WTC11 (cell line): ENCODE data around the gene PPP1R3E. TPM values are rescaled to one million over a fixed set of nuclear protein-coding genes. Genes with fewer than 3 reads are reported as not detected.
A peak's percentile ranks its signal among the peaks of the same experiment; 100 is the strongest.

ENCODE experiments used
- ATAC-seq: fragments of 200-7000 bp; cut with Tn5 transposase; 2 replicates; pipeline ENCODE4 v1.10.0; 2021; ENCODE audit warnings: mild to moderate bottlenecking, moderate library complexity
- CTCF ChIA-PET: fragments of 300-600 bp; sonication (Branson Sonifier 250); formaldehyde crosslinking; loops from one replicate; lab custom pipeline; 2021; ENCODE audit warnings: antibody characterized with exemption; lab: Charles Lee
- POLR2A ChIA-PET: fragments of 350-600 bp; sonication (Branson Sonifier 250); formaldehyde crosslinking; loops from one replicate; lab custom pipeline; 2021; ENCODE audit warnings: antibody characterized with exemption; lab: Charles Lee
- DNase-seq: peaks from one replicate; pipeline ENCODE4 v3.0.0; 2021; ENCODE audit warnings: low spot score
- H3K27ac Mint-ChIP-seq: 2 replicates; pipeline ENCODE4 v1.8.0; 2021; ENCODE audit warnings: mixed read lengths
- H3K27me3 Mint-ChIP-seq: 2 replicates; pipeline ENCODE4 v1.8.0; 2021; ENCODE audit warnings: low read depth, mild to moderate bottlenecking, moderate library complexity, mixed read lengths
- H3K36me3 Mint-ChIP-seq: 2 replicates; pipeline ENCODE4 v1.8.0; 2021; ENCODE audit warnings: mixed read lengths
- H3K4me1 Mint-ChIP-seq: 2 replicates; pipeline ENCODE4 v1.8.0; 2022; ENCODE audit warnings: mixed read lengths
- H3K4me3 Mint-ChIP-seq: 2 replicates; pipeline ENCODE4 v1.8.0; 2021; ENCODE audit warnings: mild to moderate bottlenecking, moderate library complexity, mixed read lengths
- H3K9me3 Mint-ChIP-seq: 2 replicates; pipeline ENCODE4 v1.8.0; 2021; ENCODE audit warnings: mixed read lengths
- ATF1 ChIP-seq: sonication (generic); formaldehyde crosslinking; IDR thresholded peaks from 2 replicates; pipeline ENCODE4 v1.8.1; 2023; ENCODE audit warnings: mild to moderate bottlenecking, moderate library complexity, missing genetic modification reagents
- CREB1 ChIP-seq: sonication (generic); formaldehyde crosslinking; IDR thresholded peaks from 2 replicates; pipeline ENCODE4 v1.8.0; 2023; ENCODE audit warnings: mild to moderate bottlenecking, missing genetic modification reagents
- FOXP1 ChIP-seq: sonication (generic); formaldehyde crosslinking; IDR thresholded peaks from 2 replicates; pipeline ENCODE4 v1.8.0; 2022; ENCODE audit warnings: missing genetic modification reagents, mild to moderate bottlenecking, moderate library complexity, borderline replicate concordance
- GABPB1 ChIP-seq: sonication (generic); formaldehyde crosslinking; IDR thresholded peaks from 2 replicates; pipeline ENCODE4 v1.8.1; 2023; ENCODE audit warnings: mild to moderate bottlenecking, missing genetic modification reagents
- GRHL2 ChIP-seq: fragments of 250-450 bp; sonication (Bioruptor Pico); IDR thresholded peaks from 2 replicates; pipeline ENCODE4 v1.8.0; 2022; ENCODE audit warnings: mild to moderate bottlenecking, moderate library complexity; ENCODE audit not compliant: insufficient replicate concordance, severe bottlenecking
- HMGA2 ChIP-seq: fragments of 250-450 bp; sonication (Bioruptor Pico); IDR thresholded peaks from 2 replicates; pipeline ENCODE4 v1.4.0; 2021; ENCODE audit warnings: mild to moderate bottlenecking, moderate library complexity
- HMGXB4 ChIP-seq: sonication (generic); formaldehyde crosslinking; IDR thresholded peaks from 2 replicates; pipeline ENCODE4 v1.8.1; 2023; ENCODE audit warnings: mild to moderate bottlenecking, moderate library complexity, missing genetic modification reagents
- MAX ChIP-seq: sonication (generic); formaldehyde crosslinking; IDR thresholded peaks from 2 replicates; pipeline ENCODE4 v1.8.0; 2022; ENCODE audit warnings: mild to moderate bottlenecking, missing genetic modification reagents
- MXD4 ChIP-seq: fragments of 250-450 bp; sonication (Bioruptor Pico); IDR thresholded peaks from 2 replicates; pipeline ENCODE4 v1.8.0; 2021; ENCODE audit warnings: mild to moderate bottlenecking, moderate library complexity, borderline replicate concordance
- NR1H2 ChIP-seq: sonication (generic); formaldehyde crosslinking; IDR thresholded peaks from 2 replicates; pipeline ENCODE4 v1.9.0; 2021; ENCODE audit warnings: mild to moderate bottlenecking, moderate library complexity, missing genetic modification reagents
- SMAD3 ChIP-seq: sonication (generic); formaldehyde crosslinking; IDR thresholded peaks from 2 replicates; pipeline ENCODE4 v1.8.0; 2022; ENCODE audit warnings: missing genetic modification reagents, mild to moderate bottlenecking, borderline replicate concordance
- TP53 ChIP-seq: sonication (generic); formaldehyde crosslinking; IDR thresholded peaks from 2 replicates; pipeline ENCODE4 v1.8.1; 2023; ENCODE audit warnings: mild to moderate bottlenecking, missing genetic modification reagents
- USF1 ChIP-seq: sonication (generic); formaldehyde crosslinking; IDR thresholded peaks from 2 replicates; pipeline ENCODE4 v1.8.0; 2022; ENCODE audit warnings: mild to moderate bottlenecking, missing genetic modification reagents
- ZMAT4 ChIP-seq: fragments of 250-450 bp; sonication (Bioruptor Pico); IDR thresholded peaks from 2 replicates; pipeline ENCODE4 v1.9.0; 2021; ENCODE audit warnings: mild to moderate bottlenecking
- ZNF219 ChIP-seq: sonication (generic); formaldehyde crosslinking; IDR thresholded peaks from 2 replicates; pipeline ENCODE4 v1.8.0; 2023; ENCODE audit warnings: missing genetic modification reagents, mild to moderate bottlenecking, borderline replicate concordance
- ZNF232 ChIP-seq: sonication (generic); formaldehyde crosslinking; IDR thresholded peaks from 2 replicates; pipeline ENCODE4 v1.8.0; 2022; ENCODE audit warnings: mild to moderate bottlenecking, missing genetic modification reagents
- ZNF263 ChIP-seq: sonication (generic); formaldehyde crosslinking; IDR thresholded peaks from 2 replicates; pipeline ENCODE4 v1.8.1; 2022; ENCODE audit warnings: low read depth, mild to moderate bottlenecking, moderate library complexity, missing genetic modification reagents
- ZNF317 ChIP-seq: sonication (generic); formaldehyde crosslinking; IDR thresholded peaks from 2 replicates; pipeline ENCODE4 v1.8.1; 2023; ENCODE audit warnings: low read depth, mild to moderate bottlenecking, moderate library complexity, missing genetic modification reagents, borderline replicate concordance
- total RNA-seq: library from RNA; stranded (reverse); gene quantifications from 3 replicates; pipeline ENCODE4 v1.2.3, GENCODE V29; 2021
- TF ChIP-seq, protein P1 (sequence below): sonication (generic); formaldehyde crosslinking; IDR thresholded peaks from 2 replicates; pipeline ENCODE4 v1.8.1; 2023; ENCODE audit warnings: mild to moderate bottlenecking, missing genetic modification reagents, borderline replicate concordance
- TF ChIP-seq, protein P2 (sequence below): fragments of 200-600 bp; IDR thresholded peaks from 2 replicates; pipeline ENCODE4 v1.8.0; 2022; ENCODE audit warnings: antibody characterized with exemption
- TF ChIP-seq, protein P3 (sequence below): sonication (generic); formaldehyde crosslinking; IDR thresholded peaks from 2 replicates; pipeline ENCODE4 v1.8.1; 2023; ENCODE audit warnings: mild to moderate bottlenecking, missing genetic modification reagents, moderate library complexity
- TF ChIP-seq, protein P4 (sequence below): fragments of 250-450 bp; sonication (Bioruptor Pico); IDR thresholded peaks from 2 replicates; pipeline ENCODE4 v2.1.2; 2022; ENCODE audit warnings: mild to moderate bottlenecking, moderate library complexity

Gene PPP1R3E
- total RNA-seq, 1 experiment from 2014 or later, result 7.4 TPM

- Mint-ChIP-seq H3K9me3 (no peaks in the 10 kb centered on the region), H3K27me3 (peaks cover 76% of the 10 kb centered on the region), H3K36me3 (peaks cover 5% of the 10 kb centered on the region), H3K4me1 (peaks cover 5% of the 10 kb centered on the region; the same call in 1 of the 2 replicates), H3K4me3 (peak overlapping the region; percentile 85), H3K27ac (no peak overlapping the region)
- TF ChIP-seq HMGXB4 (CRISPR knock-in tag) (no peak), ZNF263 (CRISPR knock-in tag) (no peak), HMGA2 (CRISPR knock-in tag) (no peak), GABPB1 (CRISPR knock-in tag) (no peak), SMAD3 (CRISPR knock-in tag) (no peak), ATF1 (no peak), USF1 (no peak), ZNF232 (CRISPR knock-in tag) (no peak), MAX (CRISPR knock-in tag) (no peak), CREB1 (no peak), ZNF317 (CRISPR knock-in tag) (no peak), GRHL2 (CRISPR knock-in tag) (no peak), NR1H2 (no peak), ZNF219 (no peak), MXD4 (CRISPR knock-in tag) (no peak)
- ATAC-seq (no peak), DNase-seq (no peak)
- CTCF ChIA-PET, result interaction anchor here (0.8 to 3.7 kb wide), 12 partner anchors 11 to 305 kb away, joined by 3 to 27 read pairs (median 10); partner anchors contain the start of genes CEBPE, CMTM5, HOMEZ and PABPN1
- POLR2A ChIA-PET, result interaction anchor here (0.6 to 2.7 kb wide), 3 partner anchors 14 to 335 kb away, joined by 4 to 18 read pairs (median 8); partner anchors contain the start of genes HOMEZ and PABPN1
Measured at GRCh38 chr14:23299986-23300686, 2.5 kb downstream of the PPP1R3E start.

GRCh38 chr14:23299211-23299957, 3.3 kb downstream of the PPP1R3E start:
- Mint-ChIP-seq H3K4me1 (peaks cover 10% of the 10 kb centered on the region), H3K4me3 (no peak overlapping the region), H3K27ac (no peak overlapping the region), H3K9me3 (no peaks in the 10 kb centered on the region), H3K36me3 (peaks cover 5% of the 10 kb centered on the region), H3K27me3 (peaks cover 83% of the 10 kb centered on the region)
- ChIA-PET CTCF (interaction anchor here (3.2 to 3.7 kb wide), 2 partner anchors 13 to 231 kb away, joined by 11 to 23 read pairs; partner anchors contain the start of gene HOMEZ), POLR2A (no interaction called here)
- DNase-seq (no peak), ATAC-seq (no peak)
- TF ChIP-seq NR1H2 (no peak), TP53 (CRISPR knock-in tag) (no peak), ZMAT4 (CRISPR knock-in tag) (no peak), GABPB1 (CRISPR knock-in tag) (no peak), FOXP1 (CRISPR knock-in tag) (no peak)
- TF ChIP-seq, protein P1, sequence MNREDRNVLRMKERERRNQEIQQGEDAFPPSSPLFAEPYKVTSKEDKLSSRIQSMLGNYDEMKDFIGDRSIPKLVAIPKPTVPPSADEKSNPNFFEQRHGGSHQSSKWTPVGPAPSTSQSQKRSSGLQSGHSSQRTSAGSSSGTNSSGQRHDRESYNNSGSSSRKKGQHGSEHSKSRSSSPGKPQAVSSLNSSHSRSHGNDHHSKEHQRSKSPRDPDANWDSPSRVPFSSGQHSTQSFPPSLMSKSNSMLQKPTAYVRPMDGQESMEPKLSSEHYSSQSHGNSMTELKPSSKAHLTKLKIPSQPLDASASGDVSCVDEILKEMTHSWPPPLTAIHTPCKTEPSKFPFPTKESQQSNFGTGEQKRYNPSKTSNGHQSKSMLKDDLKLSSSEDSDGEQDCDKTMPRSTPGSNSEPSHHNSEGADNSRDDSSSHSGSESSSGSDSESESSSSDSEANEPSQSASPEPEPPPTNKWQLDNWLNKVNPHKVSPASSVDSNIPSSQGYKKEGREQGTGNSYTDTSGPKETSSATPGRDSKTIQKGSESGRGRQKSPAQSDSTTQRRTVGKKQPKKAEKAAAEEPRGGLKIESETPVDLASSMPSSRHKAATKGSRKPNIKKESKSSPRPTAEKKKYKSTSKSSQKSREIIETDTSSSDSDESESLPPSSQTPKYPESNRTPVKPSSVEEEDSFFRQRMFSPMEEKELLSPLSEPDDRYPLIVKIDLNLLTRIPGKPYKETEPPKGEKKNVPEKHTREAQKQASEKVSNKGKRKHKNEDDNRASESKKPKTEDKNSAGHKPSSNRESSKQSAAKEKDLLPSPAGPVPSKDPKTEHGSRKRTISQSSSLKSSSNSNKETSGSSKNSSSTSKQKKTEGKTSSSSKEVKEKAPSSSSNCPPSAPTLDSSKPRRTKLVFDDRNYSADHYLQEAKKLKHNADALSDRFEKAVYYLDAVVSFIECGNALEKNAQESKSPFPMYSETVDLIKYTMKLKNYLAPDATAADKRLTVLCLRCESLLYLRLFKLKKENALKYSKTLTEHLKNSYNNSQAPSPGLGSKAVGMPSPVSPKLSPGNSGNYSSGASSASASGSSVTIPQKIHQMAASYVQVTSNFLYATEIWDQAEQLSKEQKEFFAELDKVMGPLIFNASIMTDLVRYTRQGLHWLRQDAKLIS (CRISPR knock-in tag), result no peak
- TF ChIP-seq, protein P2, sequence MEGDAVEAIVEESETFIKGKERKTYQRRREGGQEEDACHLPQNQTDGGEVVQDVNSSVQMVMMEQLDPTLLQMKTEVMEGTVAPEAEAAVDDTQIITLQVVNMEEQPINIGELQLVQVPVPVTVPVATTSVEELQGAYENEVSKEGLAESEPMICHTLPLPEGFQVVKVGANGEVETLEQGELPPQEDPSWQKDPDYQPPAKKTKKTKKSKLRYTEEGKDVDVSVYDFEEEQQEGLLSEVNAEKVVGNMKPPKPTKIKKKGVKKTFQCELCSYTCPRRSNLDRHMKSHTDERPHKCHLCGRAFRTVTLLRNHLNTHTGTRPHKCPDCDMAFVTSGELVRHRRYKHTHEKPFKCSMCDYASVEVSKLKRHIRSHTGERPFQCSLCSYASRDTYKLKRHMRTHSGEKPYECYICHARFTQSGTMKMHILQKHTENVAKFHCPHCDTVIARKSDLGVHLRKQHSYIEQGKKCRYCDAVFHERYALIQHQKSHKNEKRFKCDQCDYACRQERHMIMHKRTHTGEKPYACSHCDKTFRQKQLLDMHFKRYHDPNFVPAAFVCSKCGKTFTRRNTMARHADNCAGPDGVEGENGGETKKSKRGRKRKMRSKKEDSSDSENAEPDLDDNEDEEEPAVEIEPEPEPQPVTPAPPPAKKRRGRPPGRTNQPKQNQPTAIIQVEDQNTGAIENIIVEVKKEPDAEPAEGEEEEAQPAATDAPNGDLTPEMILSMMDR, result no peak
- TF ChIP-seq, protein P3, sequence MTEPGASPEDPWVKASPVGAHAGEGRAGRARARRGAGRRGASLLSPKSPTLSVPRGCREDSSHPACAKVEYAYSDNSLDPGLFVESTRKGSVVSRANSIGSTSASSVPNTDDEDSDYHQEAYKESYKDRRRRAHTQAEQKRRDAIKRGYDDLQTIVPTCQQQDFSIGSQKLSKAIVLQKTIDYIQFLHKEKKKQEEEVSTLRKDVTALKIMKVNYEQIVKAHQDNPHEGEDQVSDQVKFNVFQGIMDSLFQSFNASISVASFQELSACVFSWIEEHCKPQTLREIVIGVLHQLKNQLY (CRISPR knock-in tag), result no peak
- TF ChIP-seq, protein P4, sequence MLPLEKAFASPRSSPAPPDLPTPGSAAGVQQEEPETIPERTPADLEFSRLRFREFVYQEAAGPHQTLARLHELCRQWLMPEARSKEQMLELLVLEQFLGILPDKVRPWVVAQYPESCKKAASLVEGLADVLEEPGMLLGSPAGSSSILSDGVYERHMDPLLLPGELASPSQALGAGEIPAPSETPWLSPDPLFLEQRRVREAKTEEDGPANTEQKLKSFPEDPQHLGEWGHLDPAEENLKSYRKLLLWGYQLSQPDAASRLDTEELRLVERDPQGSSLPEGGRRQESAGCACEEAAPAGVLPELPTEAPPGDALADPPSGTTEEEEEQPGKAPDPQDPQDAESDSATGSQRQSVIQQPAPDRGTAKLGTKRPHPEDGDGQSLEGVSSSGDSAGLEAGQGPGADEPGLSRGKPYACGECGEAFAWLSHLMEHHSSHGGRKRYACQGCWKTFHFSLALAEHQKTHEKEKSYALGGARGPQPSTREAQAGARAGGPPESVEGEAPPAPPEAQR (CRISPR knock-in tag), result no peak
